GM12873 (cell line): ENCODE results near the gene TMEM144.

Source experiments
- TF ChIP-seq, protein P1 (sequence below): IDR thresholded peaks from 2 replicates; pipeline ENCODE4 v1.5.1; 2012; ENCODE audit warnings: low read depth, mild to moderate bottlenecking, moderate library complexity, low read length, control low read depth; ENCODE audit not compliant: insufficient read depth; ENCODE audit errors: missing control alignments

Gene TMEM144

DNA sequence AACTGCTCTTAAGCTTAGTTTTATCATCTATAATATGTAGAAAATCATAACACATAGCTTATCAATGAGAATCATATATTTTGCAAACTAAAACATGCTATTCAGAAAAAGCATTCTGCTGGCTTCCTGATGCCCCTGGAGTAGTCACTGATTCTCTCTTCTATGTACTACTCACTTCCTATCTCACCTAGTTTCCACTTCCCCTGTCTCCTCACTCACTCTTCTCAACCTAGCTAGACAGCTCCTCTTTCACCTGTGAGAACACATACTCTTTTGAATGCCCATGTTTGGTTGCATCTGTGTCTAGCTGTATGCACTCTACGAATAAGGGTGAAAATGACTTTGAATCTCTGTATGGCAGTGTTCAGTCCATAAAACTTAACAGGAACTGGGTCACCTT is 9.3 kb downstream of the TMEM144 start:
- TF ChIP-seq, protein P1, sequence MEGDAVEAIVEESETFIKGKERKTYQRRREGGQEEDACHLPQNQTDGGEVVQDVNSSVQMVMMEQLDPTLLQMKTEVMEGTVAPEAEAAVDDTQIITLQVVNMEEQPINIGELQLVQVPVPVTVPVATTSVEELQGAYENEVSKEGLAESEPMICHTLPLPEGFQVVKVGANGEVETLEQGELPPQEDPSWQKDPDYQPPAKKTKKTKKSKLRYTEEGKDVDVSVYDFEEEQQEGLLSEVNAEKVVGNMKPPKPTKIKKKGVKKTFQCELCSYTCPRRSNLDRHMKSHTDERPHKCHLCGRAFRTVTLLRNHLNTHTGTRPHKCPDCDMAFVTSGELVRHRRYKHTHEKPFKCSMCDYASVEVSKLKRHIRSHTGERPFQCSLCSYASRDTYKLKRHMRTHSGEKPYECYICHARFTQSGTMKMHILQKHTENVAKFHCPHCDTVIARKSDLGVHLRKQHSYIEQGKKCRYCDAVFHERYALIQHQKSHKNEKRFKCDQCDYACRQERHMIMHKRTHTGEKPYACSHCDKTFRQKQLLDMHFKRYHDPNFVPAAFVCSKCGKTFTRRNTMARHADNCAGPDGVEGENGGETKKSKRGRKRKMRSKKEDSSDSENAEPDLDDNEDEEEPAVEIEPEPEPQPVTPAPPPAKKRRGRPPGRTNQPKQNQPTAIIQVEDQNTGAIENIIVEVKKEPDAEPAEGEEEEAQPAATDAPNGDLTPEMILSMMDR, result no peak

DNA sequence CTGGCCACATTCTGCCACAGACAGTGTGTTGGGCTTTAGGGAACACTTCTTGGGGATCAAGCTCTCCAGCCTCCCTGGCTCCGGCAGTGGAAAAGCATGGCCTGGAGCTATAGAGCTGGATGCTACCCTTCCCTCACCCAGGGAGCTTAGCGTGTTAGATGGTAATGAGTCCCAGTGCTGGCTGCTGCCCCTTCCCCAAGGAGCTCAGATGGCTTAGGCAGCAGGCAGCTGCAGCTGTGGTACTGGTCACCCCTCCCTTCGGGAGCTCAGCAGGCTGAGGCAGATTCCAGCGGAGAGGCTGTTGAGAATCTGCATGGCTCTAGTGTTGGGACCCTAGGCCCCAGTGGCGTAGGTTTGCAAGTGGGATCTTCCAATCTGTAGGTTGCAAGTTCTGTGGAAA is 19.5 kb downstream of the TMEM144 start:
- TF ChIP-seq, protein P1, result no peak

DNA sequence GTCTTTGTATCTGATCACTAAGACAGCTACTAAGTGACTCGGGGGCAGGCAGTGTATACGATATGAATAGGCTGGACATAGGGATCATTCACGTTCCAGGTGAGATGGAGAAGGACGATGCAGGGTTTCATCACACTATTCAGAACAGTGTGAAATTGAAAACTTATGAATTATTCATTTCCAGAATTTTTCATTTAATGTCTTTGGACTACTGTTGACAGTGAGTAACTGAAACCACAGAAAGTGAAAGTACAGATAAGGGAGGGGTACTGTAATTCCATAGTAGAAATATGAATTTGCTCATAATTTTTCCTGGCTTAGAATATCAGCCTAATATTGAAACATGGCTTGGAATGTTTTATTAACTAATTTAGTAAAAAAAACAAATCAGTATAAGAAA is 24.4 kb downstream of the TMEM144 start:
- TF ChIP-seq, protein P1, result no peak

DNA sequence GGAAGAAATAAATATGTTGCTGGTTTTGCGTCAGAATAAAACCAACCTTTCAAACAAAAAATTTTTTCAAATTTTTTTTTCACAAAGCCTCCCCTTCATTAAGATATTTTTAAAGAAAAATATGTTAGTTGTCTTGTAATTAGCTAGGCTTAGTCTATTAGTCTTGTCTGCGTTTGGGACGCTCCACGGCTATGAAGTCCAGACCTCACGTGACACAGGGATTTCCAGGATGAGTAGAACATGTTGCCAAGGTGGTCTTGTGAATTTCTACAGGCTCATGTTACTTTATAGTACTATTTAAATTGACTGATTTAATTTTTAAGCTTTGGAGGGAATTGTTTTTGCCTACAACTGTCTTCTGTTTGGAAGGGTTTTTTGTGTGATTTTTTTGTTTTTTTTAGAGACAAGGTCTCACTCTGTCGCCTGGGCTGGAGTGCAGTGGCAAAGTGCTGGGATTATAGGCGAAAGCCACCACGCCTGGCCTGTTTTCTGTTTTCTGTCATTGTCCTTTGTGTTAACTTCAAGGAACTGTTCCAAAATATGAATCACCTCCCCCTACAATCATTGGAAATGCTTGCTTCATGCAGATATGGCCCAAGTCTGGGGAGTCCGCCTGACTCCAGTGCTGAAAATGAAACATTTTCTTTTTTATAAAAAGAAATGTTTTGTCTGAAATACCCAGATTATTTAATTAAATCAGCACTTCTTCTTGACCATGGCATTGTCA is 26.2 kb downstream of the TMEM144 start:
- TF ChIP-seq, protein P1, result no peak

DNA sequence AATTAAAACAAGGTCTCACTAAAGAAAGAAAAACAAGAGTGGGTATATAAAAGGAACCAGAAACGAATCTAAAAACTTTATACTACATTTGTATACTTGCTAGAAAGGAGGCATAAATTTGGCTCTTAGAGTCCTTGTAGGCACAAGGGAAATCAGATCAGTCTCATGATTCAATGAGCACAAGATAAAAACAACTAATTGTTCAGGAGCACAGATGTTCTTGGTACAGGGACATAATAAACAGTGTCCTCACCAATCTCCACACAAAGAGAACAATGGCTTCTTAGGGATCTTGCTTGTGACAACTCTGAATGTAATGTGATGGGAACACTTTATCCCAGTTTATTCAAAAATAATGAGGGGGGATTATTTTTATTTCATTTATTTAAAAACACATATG is 28.3 kb downstream of the TMEM144 start:
- TF ChIP-seq, protein P1, result no peak

DNA sequence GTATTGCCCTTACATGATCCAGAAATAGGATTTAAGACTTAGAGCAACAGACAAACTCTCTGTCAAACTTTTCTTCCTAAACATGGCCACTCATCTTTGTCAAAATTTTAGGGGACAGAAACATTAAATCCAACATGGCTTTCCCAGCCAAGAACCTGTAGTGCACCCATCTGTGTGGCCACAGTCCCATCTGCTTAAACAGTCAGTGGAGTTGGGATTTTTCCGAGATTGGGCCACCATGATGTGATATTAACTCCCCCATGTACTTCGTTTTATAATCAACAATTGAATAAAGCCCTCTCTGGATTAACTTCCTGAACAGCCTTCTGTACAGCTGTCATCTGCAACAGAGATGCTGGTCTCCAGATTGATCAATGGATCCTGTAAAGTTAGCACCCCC is 28.9 kb downstream of the TMEM144 start:
- TF ChIP-seq, protein P1, result no peak

DNA sequence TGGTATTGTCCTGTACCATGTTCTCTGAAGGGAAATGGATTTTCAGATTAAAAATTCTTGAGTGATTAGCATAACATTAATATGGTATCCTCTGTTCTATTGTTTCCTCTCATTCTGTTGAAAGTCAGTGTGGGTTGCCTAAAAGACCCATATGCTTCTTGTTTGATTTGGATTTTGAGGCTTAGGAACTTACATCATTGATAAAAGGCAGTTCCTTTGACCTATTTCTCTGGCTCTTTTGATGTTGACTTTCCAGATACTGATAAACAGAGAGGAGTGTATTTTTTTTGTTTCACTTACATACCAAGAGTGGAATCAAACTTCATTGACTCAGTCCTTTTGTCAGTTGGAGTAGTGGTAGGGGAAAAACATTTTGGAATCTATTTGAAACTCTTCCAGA is 32.8 kb downstream of the TMEM144 start:
- TF ChIP-seq, protein P1, result no peak
